Fibroblast of lung (primary cell): Measurements from ENCODE around the gene AEBP2. TPM values are rescaled to one million over a fixed set of nuclear protein-coding genes. Genes with fewer than 3 reads are reported as not detected.

Experiments
- DNase-seq, 2 donors: peaks; one replicate each; pipeline versions ENCODE4 v3.0.0 to v3.0.0-alpha.2; 2010; ENCODE audit warnings: low read depth in 2 of 2
- H2AFZ ChIP-seq: 2 replicates; pipeline ENCODE4 v1.5.1; 2012; ENCODE audit warnings: low read length, control low read depth, inconsistent platforms
- H3K27ac ChIP-seq: 2 replicates; pipeline ENCODE4 v1.5.1; 2011; ENCODE audit warnings: low read length, control low read depth; ENCODE audit not compliant: insufficient read depth
- H3K27me3 ChIP-seq: 2 replicates; pipeline ENCODE4 v1.5.1; 2011; ENCODE audit warnings: mild to moderate bottlenecking, low read length; ENCODE audit not compliant: control insufficient read depth, insufficient read depth
- H3K36me3 ChIP-seq: 2 replicates; pipeline ENCODE4 v1.5.1; 2011; ENCODE audit warnings: low read length; ENCODE audit not compliant: control insufficient read depth, insufficient read depth
- H3K4me1 ChIP-seq: 2 replicates; pipeline ENCODE4 v1.5.1; 2011; ENCODE audit warnings: low read length; ENCODE audit not compliant: control insufficient read depth, insufficient read depth; ENCODE audit errors: extremely low read depth
- H3K4me2 ChIP-seq: 2 replicates; pipeline ENCODE4 v1.5.1; 2011; ENCODE audit warnings: low read length, control low read depth; ENCODE audit not compliant: insufficient read depth; ENCODE audit errors: extremely low read depth
- H3K4me3 ChIP-seq, 4 experiments: fragments of 200-600 bp in 1 of 4; sonication (generic) in 1 of 4; replicated peaks in 1 of 4; 2 replicates each; pipeline ENCODE4 v1.5.1; 2011 to 2016; ENCODE audit warnings: low read length in 4 of 4, low read depth in 3 of 4, mild to moderate bottlenecking in 3 of 4, control low read depth in 2 of 4, inconsistent platforms in 1 of 4, mixed read lengths in 1 of 4; ENCODE audit not compliant: insufficient read depth in 1 of 4; ENCODE audit errors: control extremely low read depth in 1 of 4
- H3K79me2 ChIP-seq: 2 replicates; pipeline ENCODE4 v1.5.1; 2012; ENCODE audit warnings: mild to moderate bottlenecking, low read length, inconsistent platforms; ENCODE audit not compliant: control insufficient read depth, insufficient read depth
- H3K9ac ChIP-seq: 2 replicates; pipeline ENCODE4 v1.5.1; 2011; ENCODE audit warnings: mild to moderate bottlenecking, low read length, control low read depth; ENCODE audit not compliant: insufficient read depth
- H3K9me3 ChIP-seq: 2 replicates; pipeline ENCODE4 v1.5.1; 2012; ENCODE audit warnings: low read depth, low read length; ENCODE audit not compliant: control insufficient read depth, insufficient read depth
- H4K20me1 ChIP-seq: 2 replicates; pipeline ENCODE4 v1.5.1; 2011; ENCODE audit warnings: low read length; ENCODE audit not compliant: control insufficient read depth, insufficient read depth; ENCODE audit errors: extremely low read depth
- CTCF ChIP-seq, 2 donors: IDR thresholded peaks in 1 of 2; conservative IDR thresholded peaks in 1 of 2; 1 replicate in 1 of 2; 2 replicates in 1 of 2; pipeline ENCODE4 v1.5.1; 2011 to 2012; ENCODE audit warnings: low read length in 2 of 2, control low read depth in 1 of 2, inconsistent platforms in 1 of 2, low read depth in 1 of 2, mild to moderate bottlenecking in 1 of 2
- EZH2 ChIP-seq: IDR thresholded peaks from 2 replicates; pipeline ENCODE4 v1.5.1; 2012; ENCODE audit warnings: low read length, control low read depth, mild to moderate bottlenecking; ENCODE audit errors: missing control alignments
- polyA plus RNA-seq, 2 donors: library from polyadenylated mRNA; depleted of rRNA in 1 of 2; stranded (reverse) in 1 of 2; unstranded in 1 of 2; fragments of >200 nt; gene quantifications; 2 replicates each; pipeline ENCODE4 v1.2.1, GENCODE V29; 2011 to 2012; ENCODE audit warnings: missing spikeins in 1 of 2
- total RNA-seq: library from RNA; depleted of rRNA; stranded (reverse); fragments of >200 nt; gene quantifications from 2 replicates; pipeline ENCODE4 v1.2.1, GENCODE V29; 2014

Gene AEBP2
- total and polyA plus RNA-seq, 2 donors (not counting 1 experiment from before 2014, with no cell fraction given): 15.6 to 23.9 TPM

GRCh38 chr12:19409376-19409775 lies 29.9 kb upstream of the AEBP2 start:
- Histone ChIP-seq H3K9me3 (no peaks in the 10 kb centered on the region), H3K4me2 (no peak overlapping the region), H3K9ac (no peak overlapping the region), H3K4me3 (no peak overlapping the region), H2AFZ (no peak overlapping the region), H3K27ac (no peak overlapping the region), H3K4me1 (no peaks in the 10 kb centered on the region), H3K36me3 (no peaks in the 10 kb centered on the region), H3K27me3 (no peaks in the 10 kb centered on the region), H3K79me2 (no peaks in the 10 kb centered on the region), H4K20me1 (no peaks in the 10 kb centered on the region)
- TF ChIP-seq EZH2 (no peak), CTCF (conservative IDR thresholded peaks at IDR 0.05 in 1 of 2, IDR thresholded peaks at IDR 0.05 in 1 of 2; ENCODE audit: low read depth in 1 of 2, low read length in 2 of 2) (no peak)
- DNase-seq: peak in 1 of 2 donors; percentile 47

- Histone ChIP-seq H3K9ac (no peak overlapping the region), H3K4me2 (no peak overlapping the region)
- DNase-seq: peak in 1 of 2 donors; percentile 49
Measured at GRCh38 chr12:19410211-19410610, 29.1 kb upstream of the AEBP2 start.

GRCh38 chr12:19410629-19411185 lies 28.6 kb upstream of the AEBP2 start:
- Histone ChIP-seq H3K36me3 (no peaks in the 10 kb centered on the region), H4K20me1 (no peaks in the 10 kb centered on the region), H3K79me2 (no peaks in the 10 kb centered on the region), H3K4me1 (no peaks in the 10 kb centered on the region), H3K27ac (no peak overlapping the region), H3K4me3 (no peak overlapping the region), H3K4me2 (no peak overlapping the region), H3K9me3 (no peaks in the 10 kb centered on the region), H3K27me3 (no peaks in the 10 kb centered on the region), H2AFZ (no peak overlapping the region), H3K9ac (no peak overlapping the region)
- no peak for TF ChIP-seq CTCF (conservative IDR thresholded peaks at IDR 0.05 in 1 of 2, IDR thresholded peaks at IDR 0.05 in 1 of 2; ENCODE audit: low read depth in 1 of 2, low read length in 2 of 2)
- TF ChIP-seq EZH2: no peak
- no peak for DNase-seq

More at GRCh38 chr12:19410211-19410610, 29.1 kb upstream of the AEBP2 start:
- Histone ChIP-seq H4K20me1 (no peaks in the 10 kb centered on the region), H3K27ac (no peak overlapping the region), H3K4me3 (no peak overlapping the region), H3K27me3 (no peaks in the 10 kb centered on the region), H3K36me3 (no peaks in the 10 kb centered on the region), H2AFZ (no peak overlapping the region), H3K79me2 (no peaks in the 10 kb centered on the region), H3K4me1 (no peaks in the 10 kb centered on the region), H3K9me3 (no peaks in the 10 kb centered on the region)
- TF ChIP-seq EZH2: no peak
- TF ChIP-seq CTCF (conservative IDR thresholded peaks at IDR 0.05 in 1 of 2, IDR thresholded peaks at IDR 0.05 in 1 of 2; ENCODE audit: low read depth in 1 of 2, low read length in 2 of 2): no peak
